K562 treated with DMSO at 1 percent for 4 hours (cell line): ENCODE results near the gene CTAG1B. TPM values are rescaled to one million over a fixed set of nuclear protein-coding genes. Genes with fewer than 3 reads are reported as not detected.

Experiments
- total RNA-seq: library from RNA; unstranded; fragments of 300-600 nt; gene quantifications from 2 replicates; pipeline ENCODE4 v1.2.3, GENCODE V29; 2022; ENCODE audit not compliant: insufficient read depth

The CTAG1B gene
- total RNA-seq, result not detected in 2 replicates

GRCh38 chrX:154619182-154619581 lies at the start of gene CTAG1B:
Gene CTAG1B, minus strand, starts transcription at chrX:154619282. Its CDS starts 64 bp downstream, at chrX:154619218.

DNA sequence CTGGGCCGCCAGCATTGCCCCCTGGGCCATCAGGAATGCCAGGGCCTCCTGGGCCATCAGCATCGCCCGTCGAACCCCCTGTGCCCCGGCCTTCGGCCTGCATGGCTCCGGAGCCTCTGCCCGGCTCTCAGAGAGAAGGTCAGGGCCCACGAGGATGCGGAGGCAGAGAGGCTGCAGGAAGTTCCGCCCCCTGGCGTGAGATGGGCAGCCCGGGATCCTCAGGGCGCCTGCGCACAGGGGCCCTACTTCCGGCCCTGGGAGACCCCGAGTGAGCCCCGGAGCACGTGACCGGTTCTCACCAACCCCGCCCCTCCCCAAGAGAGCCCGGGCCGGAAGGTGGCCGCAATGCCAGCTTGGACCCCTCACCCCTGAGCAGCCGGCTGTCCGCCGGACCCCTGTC lies 34.3 kb upstream of the CTAG1B start, which contains the start of gene CTAG2:
CTAG2 (minus strand) TSS at position 167 of the 400 bp plus-strand sequence; CDS start at position 103, 64 bp downstream.

GRCh38 chrX:154584585-154585183 lies 34.4 kb downstream of the CTAG1B start, which contains the start of gene CTAG1A:
Gene CTAG1A, plus strand, starts transcription at chrX:154585133. Its CDS starts 74 bp downstream, at chrX:154585207.

Other genes starting within 250 kb of the CTAG1B start
- 626 and 661 TPM in 2 replicates for gene FLNA, start 244.6 kb downstream of the CTAG1B start, total RNA-seq
- gene EMD, start 240.0 kb downstream of the CTAG1B start, total RNA-seq, result 102 and 119 TPM in 2 replicates
- 14,280 and 14,407 TPM in 2 replicates for gene RPL10, start 220.9 kb downstream of the CTAG1B start, total RNA-seq
- gene DNASE1L1, start 210.0 kb downstream of the CTAG1B start, total RNA-seq, result 18.1 and 21.6 TPM in 2 replicates
- 35.2 and 47.4 TPM in 2 replicates for gene TAFAZZIN, start 207.7 kb downstream of the CTAG1B start, total RNA-seq
- gene ATP6AP1, start 190.6 kb downstream of the CTAG1B start, total RNA-seq, result 230 and 231 TPM in 2 replicates
- 99.3 and 105 TPM in 2 replicates for gene GDI1, start 182.1 kb downstream of the CTAG1B start, total RNA-seq
- 149 and 188 TPM in 2 replicates for gene FAM50A, start 175.1 kb downstream of the CTAG1B start, total RNA-seq
- 7.5 and 12.5 TPM in 2 replicates for gene PLXNA3, start 161.0 kb downstream of the CTAG1B start, total RNA-seq
- gene LAGE3, start 140.0 kb downstream of the CTAG1B start, total RNA-seq, result 170 and 180 TPM in 2 replicates
- gene UBL4A, start 132.7 kb downstream of the CTAG1B start, total RNA-seq, result 69.7 and 80.5 TPM in 2 replicates
- 47.8 and 56.8 TPM in 2 replicates for gene SLC10A3, start 128.7 kb downstream of the CTAG1B start, total RNA-seq
- 84.1 and 87.0 TPM in 2 replicates for gene FAM3A, start 103.0 kb downstream of the CTAG1B start, total RNA-seq
- 233 and 273 TPM in 2 replicates for gene G6PD, start 72.4 kb downstream of the CTAG1B start, total RNA-seq
- gene IKBKG, start 71.7 kb downstream of the CTAG1B start, total RNA-seq, result 38.5 and 40.3 TPM in 2 replicates
- not detected in 2 replicates for gene CTAG1A, start 34.1 kb downstream of the CTAG1B start, total RNA-seq
- gene CTAG2, start 34.3 kb upstream of the CTAG1B start, total RNA-seq, result 30.2 and 37.9 TPM in 2 replicates
- gene GAB3, start 131.8 kb upstream of the CTAG1B start, total RNA-seq, result 7.2 and 12.8 TPM in 2 replicates
- gene DKC1, start 143.6 kb upstream of the CTAG1B start, total RNA-seq, result 79.4 and 94.2 TPM in 2 replicates
- gene MPP1, start 186.2 kb upstream of the CTAG1B start, total RNA-seq, result 312 and 360 TPM in 2 replicates
- not detected in 2 replicates for gene SMIM9, start 215.4 kb upstream of the CTAG1B start, total RNA-seq